GM19395 (cell line): ENCODE data around the gene DHX32.
"Not testable (repeated sequence)": the region's sequence is repeated elsewhere in the genome, so short reads cannot be mapped to it uniquely, and the experiment has no call there.

Experiments used
- ATAC-seq: cut with Tn5 transposase; IDR thresholded peaks from one replicate; pipeline ENCODE4 v1.9.1; 2021; ENCODE audit warnings: mild to moderate bottlenecking, moderate library complexity; ENCODE audit not compliant: unreplicated experiment

The DHX32 gene

DNA sequence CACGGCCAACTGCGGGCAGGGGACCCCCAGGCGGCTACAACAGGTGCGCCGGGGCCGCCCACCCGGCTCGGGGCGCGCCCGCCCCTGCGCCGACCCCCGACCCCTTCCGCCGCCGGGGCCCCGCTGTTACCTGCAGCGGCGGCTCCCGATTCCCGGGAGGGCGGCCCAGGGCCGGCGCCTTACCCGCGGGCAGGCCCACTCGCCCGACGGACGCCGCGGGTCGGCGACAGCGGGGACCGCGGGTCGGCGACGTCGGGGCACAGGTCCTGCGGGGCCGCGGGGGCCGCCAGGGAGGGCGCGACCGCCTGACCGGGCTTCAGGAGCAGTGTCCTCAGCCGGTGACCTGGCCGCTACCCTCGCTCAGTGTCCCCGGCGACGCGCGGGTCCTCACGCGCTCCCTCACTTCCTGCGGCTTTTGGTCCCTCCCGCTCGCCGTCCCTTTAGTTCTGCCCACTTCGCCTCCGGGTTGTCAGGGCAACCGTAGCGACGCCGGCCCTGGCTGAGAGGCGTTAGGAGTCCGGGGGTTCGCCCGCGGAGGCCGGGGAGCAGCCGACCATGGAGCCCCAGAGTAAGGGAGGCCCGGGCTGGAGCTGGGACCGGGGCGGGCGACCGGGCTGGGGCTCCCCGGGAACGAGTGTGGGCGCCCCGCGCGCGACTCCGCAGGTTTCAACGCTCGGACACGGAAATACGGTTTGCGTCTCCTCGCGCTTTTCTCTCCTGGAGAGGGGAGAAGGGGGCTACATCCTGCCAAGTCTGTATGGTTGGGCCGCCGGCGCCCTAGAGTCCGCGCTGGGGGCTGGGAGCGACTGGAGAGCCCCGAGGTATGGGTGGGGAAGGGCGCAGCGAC, 15.2 kb upstream of the DHX32 start, which contains the start of gene FANK1:
TSS of gene FANK1 (plus strand) at position 477 of the 847 bp plus-strand sequence. CDS start at position 556, 79 bp downstream.
- peak; percentile 85 for ATAC-seq

DNA sequence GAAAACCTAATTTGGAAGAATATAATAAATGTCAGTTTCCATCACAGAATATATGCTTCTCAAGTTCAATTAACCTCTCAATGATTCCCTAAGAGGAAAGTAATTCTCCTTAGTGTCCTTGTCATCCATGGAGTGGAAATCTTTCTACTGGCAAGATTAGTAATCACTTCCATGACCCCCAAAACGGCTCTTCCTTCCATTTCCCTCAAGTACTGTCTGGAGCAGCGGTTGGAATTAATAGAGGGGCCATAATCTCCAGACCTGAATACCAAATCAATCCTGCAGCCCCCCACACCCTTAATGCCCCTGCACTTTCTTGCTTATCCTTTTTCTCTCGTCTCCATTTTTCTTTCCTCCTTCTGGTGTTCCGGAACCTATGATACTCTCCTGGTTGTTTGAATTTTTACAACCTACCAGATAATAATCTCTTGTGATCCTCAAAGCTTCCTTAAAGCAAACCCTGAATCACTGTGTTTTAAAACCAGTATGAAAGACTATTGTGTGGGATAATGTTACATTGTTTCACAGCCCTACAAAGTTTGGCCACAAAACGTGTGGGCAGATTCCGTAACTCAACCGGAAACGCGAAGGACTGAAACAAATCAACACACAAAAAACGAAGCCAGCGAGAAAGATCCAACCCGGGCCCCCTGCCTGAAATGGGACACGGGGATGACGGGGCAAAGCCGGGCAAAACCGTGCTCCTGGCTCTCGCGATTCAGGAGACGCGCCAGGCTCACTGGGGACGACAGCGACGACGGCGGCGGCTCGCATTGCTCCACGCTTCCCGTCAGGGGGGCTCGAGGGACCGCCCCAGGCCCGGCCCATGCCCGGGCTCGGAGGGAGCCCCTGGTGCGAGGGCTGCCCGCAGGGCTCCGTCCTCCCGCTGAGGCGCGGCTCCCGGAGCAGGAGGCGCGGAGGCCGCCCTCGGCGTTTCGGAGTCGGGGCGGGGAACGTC, 14.3 kb upstream of the DHX32 start:
- ATAC-seq = peak; percentile 63

DNA sequence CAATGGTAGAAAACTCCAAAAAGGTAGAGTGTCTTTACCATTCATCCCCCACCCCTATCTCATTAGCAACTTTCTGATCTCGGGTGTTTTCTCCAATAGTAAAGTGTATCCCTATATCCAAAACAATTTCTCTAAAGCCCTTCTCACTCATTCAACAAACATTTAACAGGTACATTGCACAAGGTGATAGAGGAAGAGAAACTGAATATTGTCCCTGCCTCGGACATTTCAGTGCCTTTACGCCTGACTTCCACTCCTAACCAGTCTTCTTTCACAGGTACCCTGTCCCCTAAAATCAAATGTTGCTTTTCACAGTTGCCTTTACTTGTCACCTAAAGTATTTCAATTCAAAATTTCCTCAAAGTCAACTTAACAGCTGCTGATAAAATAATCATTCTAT, 13.1 kb upstream of the DHX32 start:
- not testable (repeated sequence) for ATAC-seq

DNA sequence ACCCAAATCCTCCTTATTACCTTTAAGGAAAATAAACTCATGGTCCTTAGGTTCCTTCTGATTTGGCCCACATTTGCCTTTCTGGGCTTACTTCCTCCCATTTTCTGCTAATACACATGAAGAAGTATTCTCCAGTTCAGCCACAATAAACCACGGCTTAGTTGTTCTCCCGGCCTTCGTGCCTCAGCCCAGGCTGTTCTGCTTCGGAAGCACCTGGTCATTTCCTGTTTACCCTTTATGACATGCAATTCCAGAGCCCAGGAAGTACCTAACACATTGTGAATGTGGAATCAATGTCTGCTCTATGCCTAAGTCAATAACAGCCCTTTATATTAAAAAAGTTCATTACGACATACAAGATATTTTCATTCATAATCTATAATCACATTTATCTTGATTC, 11.3 kb upstream of the DHX32 start:
- ATAC-seq = not testable (repeated sequence)

DNA sequence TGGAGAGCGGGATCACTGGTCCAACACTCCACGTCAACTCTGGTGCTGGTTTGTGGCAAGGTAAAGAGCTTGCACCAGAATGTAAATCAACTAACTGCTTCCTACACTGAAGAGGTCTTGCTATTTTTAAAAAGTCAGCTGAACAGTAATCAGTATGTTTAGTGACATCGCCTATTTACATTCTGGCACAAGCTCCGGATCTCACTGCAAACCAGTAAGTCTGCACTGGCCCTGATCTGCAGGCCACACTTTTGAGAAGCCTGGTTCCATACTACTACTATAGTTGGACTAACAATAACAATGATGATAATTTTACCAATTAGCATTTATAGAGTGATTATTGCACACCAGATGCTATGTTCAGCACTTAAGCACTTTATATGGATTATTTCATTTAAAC, 8.3 kb upstream of the DHX32 start:
- ATAC-seq = not testable (repeated sequence)

DNA sequence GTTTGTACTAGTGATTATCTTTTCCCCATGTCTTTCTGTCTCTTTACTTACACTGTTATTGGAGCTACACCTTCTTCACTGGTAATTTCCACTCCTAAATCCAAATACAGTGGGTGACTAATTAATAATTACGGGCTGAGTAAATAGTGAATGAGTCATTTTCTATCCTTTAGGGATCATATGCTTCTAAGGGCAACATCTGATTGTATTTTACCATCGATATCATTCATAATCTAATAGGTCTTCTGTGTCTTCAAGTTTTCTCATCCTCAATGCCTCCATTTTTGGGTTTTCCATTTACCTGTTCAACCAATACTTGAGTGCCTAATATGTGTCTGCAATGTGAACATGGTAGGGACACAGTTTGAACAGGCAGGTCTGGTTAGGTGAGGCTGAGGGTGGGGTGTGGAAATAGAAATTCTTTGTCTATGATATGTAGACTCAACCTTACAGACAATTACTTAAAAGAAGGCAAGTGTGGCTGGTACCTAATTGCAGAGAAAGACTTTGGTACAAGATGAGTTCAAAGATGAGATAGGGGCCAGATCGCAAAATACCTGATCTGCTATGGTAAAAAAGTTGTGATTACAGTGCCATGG, 5.9 kb upstream of the DHX32 start:
- no peak for ATAC-seq

DNA sequence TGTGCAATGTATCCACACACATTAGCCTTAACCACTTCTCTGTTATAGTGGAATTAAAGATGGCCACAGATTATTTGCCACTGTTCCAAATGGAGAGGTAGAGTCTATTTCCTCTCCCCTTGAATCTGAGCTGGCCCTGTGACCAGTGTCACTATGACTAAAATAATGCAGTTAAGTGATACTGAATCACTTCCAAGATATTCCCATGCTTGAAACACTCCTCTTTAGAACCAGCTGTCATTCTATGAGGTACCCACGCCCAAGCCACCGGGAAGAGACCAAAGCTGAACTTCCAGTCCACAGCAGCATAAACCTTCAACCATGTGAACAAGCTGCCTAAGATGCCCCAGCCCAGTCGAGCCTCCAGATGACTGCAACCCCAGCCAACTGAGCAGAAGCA, 2.1 kb upstream of the DHX32 start:
- ATAC-seq = no peak

DNA sequence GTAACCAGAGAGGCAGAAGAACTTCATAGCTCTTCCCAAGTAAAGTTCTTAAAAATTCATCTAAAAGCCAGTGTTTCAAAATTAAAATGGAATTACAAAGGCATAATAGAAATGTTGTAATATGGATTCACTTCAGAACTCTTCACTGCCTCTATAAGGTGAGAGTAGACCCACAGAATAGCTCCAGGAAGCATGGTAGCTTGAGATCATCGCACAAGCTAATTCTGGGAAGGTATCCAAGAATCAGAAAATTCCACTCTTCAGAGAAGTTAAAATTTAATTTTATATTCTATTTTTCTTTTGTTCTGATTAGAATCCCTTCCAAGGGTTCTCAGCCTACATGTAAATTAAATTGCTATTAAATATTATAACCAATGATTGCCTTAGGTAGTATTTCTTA, 1.5 kb upstream of the DHX32 start:
- no peak for ATAC-seq

DNA sequence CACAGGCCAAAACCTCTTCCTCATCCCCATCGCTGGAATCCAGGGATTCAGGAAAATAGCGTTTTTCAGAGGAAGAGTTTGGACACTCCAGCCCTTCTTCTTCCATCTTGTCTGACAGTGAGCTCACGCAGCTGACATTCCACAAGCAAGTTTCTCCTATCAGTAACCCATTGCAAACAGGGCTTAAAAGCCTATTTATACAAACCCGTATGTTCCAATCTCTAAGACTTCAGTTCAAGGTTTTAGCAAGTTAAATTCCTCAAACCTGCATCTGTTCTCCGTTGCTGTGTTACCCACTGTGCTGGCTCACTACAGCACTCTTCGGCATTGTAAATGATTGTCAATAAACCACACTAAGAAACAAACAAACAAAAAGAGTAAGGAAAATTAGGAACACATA, 373 bp downstream of the DHX32 start:
- ATAC-seq = no peak

DNA sequence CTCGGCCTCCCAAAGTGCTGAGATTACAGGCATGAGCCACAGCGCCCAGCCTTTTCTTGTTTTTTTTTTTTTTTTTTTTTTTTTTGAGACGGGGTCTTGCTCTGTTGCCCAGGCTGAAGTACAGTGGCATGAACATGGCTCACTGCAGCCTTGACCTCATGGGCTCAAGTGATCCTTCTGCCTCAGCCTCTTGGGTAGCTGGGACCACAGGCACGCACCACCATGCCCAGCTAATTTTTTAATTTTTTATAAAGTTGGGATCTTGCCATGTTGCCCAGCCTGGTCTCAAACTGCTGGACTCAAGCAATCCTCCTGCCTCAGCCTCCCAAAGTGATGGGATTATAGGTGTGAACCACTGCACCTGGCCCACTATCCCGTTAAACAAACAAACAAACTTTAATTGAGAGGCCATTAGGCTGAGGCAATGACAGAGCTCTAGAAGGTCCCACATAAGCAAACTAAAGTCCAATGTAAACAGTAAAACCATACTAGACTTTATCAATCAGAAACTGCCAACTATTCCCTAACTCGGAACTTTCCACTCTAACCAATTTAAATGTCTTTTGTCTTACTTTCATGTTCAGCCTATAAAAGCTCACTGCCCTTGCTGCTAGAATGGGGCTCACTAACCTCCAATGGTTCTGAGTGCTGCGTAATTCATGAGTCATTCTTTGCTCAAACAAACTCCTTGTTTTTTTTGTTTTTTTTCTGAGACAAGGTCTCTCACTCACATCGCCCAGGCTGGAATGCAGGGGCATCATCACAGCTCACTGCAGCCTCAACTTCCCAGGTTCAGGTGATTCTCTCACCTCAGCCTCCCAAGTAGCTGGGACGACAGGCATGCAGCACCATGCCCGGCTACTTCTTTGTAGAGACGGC, 1.9 kb downstream of the DHX32 start:
- no peak for ATAC-seq

DNA sequence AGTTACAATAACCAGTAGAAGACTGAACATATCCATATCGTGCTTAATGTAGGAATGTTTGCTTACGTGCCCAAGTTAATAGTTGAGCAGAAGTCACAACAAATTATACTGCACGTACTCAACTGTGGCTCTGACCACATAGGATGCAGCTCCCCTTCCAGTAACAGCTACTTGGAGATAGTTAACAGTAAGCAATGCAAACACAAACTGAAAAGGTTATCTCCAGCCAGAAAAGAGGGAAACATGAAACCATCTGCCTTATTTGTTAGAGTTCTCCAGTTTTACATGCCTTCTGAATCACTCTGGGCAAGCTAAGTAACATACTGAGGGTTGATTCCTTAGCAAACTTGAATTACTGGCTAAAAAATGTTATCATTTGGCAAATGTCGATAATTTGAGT, 9.8 kb downstream of the DHX32 start:
- ATAC-seq = no peak

DNA sequence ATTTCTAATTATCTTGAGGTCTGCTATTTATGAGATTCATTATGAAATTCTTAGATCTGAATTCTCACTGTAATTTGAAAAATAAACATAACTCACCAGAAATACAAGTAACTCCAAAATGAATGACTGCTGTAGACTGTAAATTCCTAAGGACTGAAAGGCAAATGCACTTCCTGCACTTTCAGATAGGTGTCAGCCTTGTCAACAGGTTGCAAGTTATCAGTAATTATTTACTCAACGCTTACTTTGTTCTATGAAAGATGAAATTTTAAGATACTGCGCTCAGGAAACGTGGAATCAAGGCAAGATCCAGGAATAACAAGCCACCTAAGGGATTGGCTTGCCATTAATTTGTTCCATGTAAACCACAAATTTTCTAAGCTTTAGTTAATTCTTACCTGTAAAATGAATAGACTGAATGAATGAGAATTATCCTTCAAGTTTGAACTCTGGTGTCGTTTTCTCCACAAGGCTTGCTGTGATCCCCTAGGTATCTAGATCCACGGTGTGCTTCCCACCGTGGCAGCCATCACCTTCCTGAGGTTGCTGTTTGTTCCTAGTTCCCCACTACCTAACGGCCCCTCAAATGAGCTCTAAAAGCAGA, 12.6 kb downstream of the DHX32 start:
- peak; percentile 63 for ATAC-seq

DNA sequence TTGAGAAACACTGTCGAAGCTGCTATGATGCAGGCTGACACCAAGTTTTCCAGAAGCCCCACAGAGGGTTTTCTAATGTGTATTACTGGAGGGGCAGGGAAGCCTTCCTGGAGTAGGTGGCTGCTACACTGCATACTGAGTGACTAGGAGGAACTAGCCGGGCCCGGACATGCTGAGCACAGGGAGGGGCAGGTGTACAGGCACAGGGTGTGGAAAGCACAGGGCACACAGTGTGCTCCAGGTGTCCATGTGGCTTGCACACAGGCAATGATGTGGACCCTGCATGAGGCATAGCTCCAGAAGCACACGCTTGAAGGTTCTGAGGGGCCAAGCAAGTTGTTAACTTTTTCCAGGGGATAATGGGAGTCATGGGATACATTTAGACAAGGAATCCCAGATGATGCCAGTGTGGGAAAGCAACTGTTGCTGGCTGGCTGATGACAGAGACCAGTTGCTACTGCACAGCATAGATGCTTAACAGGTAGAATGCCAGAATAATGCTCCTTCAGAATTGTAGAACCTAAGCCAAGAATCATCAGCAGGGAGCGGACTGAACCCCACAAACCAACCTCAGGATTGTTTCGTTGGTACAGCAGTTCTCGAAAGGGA, 14.6 kb downstream of the DHX32 start:
- no peak for ATAC-seq

DNA sequence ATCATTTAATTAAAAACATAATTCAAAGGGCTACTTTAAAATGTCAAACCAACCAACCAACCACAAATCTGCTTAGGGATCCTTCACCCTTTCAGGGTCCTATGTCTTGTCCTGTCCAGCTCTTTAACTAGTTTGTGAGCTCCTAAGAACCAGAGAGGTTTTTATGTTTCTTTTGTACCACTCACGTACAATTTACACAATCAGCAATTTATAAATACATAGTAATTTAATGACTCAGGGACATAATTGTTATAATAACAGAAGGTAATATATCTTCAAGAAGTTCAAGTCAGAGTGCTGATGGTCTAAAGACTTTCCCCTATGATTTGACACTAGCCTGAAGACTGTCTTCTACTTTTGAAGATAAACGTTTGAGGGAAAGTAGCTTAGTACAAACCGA, 16.0 kb downstream of the DHX32 start:
- no peak for ATAC-seq

DNA sequence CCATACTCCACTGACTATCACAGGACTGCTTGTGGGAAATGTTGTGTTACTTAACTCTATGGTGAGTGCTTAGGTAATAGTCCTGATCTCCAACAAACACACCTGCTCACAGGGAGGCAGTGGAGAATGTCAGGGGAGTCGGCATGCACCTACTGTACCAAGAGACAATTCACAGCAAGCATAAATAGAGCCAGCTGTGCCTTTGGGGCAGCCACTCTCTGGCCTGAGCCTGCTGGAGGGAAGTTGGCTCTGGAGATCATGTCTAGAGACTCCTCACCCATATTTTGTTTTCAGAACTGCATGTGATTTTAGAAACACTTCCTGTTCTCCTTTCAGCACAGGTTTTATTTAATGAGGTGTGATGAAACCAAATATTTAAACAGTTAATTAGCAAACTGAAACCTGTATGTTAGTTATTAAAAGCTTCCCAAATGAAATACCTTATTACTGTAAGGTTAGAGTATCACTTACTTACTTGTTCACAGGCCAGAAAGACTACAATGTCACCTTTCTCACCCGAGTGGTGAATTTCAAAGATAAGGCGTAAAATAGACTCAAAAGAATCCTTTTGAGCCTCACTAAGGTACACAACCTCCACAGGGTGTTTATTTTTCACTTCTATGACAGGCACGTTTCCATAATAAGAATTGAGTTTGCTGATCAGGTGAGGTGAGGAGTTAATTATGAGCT, 21.8 kb downstream of the DHX32 start:
- ATAC-seq = no peak

DNA sequence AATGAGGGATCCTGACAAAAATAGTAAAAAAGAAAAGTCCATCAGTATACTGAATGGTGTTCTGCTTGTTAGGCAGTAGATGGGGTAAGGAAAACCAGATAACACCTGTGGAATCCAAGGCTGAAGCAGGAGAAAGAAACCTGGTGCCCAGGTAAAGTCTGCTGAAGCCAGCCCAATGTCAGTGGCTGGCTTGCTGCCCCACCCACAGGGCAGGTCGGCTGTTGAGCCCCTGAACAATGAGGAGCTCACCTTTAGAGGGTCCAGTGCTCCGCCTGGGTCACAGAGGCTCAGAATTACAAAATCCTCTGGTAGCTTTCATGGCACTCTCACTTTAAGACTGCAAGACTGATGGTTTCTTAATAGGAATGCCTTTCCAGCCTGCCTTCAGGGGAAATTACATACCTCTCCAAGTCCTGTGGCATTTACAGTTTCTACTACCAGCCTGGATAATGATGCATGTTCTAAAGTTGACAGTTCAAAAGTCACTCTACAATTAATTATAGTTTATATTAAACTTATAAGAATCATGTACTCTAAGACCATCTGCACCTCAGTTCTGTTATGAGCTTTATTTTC, 23.8 kb downstream of the DHX32 start:
- no peak for ATAC-seq

DNA sequence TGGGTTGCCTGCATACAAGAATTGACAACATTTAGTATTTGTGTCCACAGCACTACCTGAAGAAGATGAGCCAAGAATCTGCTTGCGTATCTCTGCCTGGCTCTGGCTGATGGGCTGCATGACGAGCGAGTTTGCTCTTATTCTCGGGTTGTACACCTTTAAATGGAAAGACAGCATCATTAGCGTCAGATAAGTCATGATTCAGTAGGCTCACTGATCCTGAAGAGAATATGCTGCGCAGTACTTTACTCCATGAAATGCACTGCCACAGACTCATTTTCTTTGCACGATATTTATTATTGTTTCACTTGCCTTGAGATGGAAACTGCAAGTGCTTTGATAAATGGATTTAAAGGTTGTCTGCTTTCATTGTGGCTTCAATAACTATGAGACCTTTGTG, 28.6 kb downstream of the DHX32 start:
- no peak for ATAC-seq
